C4-2B (cell line): ENCODE data around the gene GAS7.
"Not testable (repeated sequence)": the region's sequence is repeated elsewhere in the genome, so short reads cannot be mapped to it uniquely, and the experiment has no call there.

Source experiments
- H3K27ac ChIP-seq: fragments of 450-650 bp; 2 replicates; pipeline ENCODE4 v1.5.1; 2017
- ZFX ChIP-seq: fragments of 450-650 bp; IDR thresholded peaks from 2 replicates; pipeline ENCODE4 v1.6.1; 2017
- TF ChIP-seq, protein P1 (sequence below): fragments of 450-650 bp; conservative IDR thresholded peaks from 2 replicates; pipeline ENCODE4 v1.5.1; 2017; ENCODE audit warnings: mild to moderate bottlenecking

The GAS7 gene

DNA sequence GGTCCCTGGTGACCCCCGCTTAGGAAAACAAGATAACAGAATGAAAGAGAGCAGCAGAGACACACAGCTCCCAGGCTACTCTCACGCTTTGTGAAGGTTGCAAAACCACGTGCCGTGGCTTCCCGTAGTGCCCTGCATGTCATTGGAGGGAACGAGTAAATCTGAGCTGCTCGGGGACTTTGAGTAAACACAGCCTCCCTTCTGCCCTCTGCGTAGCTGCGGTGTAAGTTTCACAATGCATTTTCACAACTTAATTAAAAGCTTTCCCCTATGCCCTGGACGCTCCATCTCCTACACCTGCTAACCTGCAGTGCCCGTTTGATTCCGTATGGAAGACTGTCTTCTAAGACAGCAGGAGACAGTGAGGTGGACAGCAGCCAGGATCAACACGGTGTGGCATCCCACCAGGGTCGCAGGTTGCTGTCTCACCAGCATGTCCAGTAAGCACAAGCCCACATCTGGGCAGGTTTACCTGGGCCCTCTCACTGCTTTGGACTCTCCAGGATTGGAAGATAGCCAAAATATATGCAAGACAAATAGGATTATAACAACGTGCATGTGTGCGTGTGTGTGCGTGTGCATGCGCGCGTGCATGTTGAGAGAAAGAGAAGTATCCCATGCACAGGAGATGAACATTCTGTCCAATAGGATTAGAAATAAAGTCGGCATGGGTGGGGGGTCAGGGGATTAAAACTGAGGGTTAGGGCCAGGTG lies 177.0 kb downstream of the GAS7 start:
- TF ChIP-seq ZFX = no peak
- TF ChIP-seq, protein P1, sequence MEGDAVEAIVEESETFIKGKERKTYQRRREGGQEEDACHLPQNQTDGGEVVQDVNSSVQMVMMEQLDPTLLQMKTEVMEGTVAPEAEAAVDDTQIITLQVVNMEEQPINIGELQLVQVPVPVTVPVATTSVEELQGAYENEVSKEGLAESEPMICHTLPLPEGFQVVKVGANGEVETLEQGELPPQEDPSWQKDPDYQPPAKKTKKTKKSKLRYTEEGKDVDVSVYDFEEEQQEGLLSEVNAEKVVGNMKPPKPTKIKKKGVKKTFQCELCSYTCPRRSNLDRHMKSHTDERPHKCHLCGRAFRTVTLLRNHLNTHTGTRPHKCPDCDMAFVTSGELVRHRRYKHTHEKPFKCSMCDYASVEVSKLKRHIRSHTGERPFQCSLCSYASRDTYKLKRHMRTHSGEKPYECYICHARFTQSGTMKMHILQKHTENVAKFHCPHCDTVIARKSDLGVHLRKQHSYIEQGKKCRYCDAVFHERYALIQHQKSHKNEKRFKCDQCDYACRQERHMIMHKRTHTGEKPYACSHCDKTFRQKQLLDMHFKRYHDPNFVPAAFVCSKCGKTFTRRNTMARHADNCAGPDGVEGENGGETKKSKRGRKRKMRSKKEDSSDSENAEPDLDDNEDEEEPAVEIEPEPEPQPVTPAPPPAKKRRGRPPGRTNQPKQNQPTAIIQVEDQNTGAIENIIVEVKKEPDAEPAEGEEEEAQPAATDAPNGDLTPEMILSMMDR = no peak
- H3K27ac ChIP-seq = no peak overlapping the region

GRCh38 chr17:10019941-10020451 lies 178.4 kb downstream of the GAS7 start:
- H3K27ac ChIP-seq = no peak overlapping the region

DNA sequence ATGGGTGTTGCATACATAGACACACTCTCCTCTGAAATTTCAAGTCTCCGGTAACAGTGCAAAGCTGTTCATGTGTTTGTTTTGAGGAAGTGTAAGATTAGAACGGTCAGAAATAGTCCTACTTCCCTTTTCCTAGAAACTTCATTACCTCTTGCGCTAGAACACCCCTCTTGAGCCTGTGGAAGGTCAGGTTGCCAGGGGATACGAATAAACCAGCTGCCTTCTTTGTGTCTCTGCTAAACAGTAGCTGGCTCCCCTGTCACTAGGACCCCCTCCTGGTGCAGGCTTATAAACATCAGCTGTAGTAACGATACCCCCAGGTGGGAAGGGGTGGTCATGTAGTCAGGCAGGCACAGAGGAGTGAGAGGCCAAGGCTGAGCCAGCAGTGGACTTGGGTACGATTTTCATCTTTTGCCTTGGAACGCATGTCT lies 179.9 kb downstream of the GAS7 start:
- no peak overlapping the region for H3K27ac ChIP-seq

More at GRCh38 chr17:10019941-10020451, 178.4 kb downstream of the GAS7 start:
- TF ChIP-seq ZFX = no peak
- TF ChIP-seq, protein P1 = no peak

DNA sequence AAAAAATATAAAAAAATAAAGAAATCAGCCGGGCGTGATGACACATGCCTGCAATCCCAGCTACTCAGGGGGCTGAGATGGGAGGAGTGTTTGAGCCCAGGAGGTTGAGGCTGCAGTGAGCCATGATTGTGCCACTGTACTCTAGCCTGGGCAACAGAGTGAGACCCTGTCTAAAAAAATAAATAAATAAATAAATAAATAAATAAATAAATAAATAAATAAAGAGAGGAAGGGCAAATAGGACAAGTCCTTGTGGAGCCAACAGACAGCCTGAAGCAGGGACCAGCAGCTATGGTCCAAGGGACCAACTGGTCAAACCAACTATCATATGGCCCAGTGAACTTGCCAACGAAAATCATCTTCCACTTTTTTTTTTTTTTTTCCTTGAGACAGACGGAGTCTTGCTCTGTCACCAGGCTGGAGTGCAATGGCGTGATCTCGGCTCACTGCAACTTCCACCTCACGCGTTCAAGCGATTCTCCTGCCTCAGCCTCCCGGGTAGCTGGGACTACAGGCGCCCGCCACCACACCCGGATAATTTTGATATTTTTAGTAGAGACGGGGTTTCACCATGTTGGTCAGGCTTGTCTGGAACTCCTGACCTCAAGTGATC lies 181.3 kb downstream of the GAS7 start:
- H3K27ac ChIP-seq = not testable (repeated sequence)

More for the DNA sequence above, 179.9 kb downstream of the GAS7 start:
- TF ChIP-seq, protein P1 = no peak
- TF ChIP-seq ZFX = no peak

- H3K27ac ChIP-seq = no peak overlapping the region
- TF ChIP-seq ZFX = no peak
- TF ChIP-seq, protein P1 = no peak
Observed at GRCh38 chr17:10013365-10014112, 184.9 kb downstream of the GAS7 start.

GRCh38 chr17:10010752-10011151 lies 187.7 kb downstream of the GAS7 start:
- H3K27ac ChIP-seq = no peak overlapping the region
- TF ChIP-seq ZFX = no peak
- TF ChIP-seq, protein P1 = no peak

- TF ChIP-seq ZFX = no peak
- TF ChIP-seq, protein P1 = no peak
- H3K27ac ChIP-seq = no peak overlapping the region
Observed at GRCh38 chr17:10003705-10004104, 194.7 kb downstream of the GAS7 start.

GRCh38 chr17:10002567-10003360 lies 195.6 kb downstream of the GAS7 start:
- not testable (repeated sequence) for H3K27ac ChIP-seq
